ENCODE data around the gene DENND1A.
A peak's percentile ranks its signal among the peaks of the same experiment; 100 is the strongest.
"Not testable (repeated sequence)": the region's sequence is repeated elsewhere in the genome, so short reads cannot be mapped to it uniquely, and the experiment has no call there.

DENND1A gene, protein sequence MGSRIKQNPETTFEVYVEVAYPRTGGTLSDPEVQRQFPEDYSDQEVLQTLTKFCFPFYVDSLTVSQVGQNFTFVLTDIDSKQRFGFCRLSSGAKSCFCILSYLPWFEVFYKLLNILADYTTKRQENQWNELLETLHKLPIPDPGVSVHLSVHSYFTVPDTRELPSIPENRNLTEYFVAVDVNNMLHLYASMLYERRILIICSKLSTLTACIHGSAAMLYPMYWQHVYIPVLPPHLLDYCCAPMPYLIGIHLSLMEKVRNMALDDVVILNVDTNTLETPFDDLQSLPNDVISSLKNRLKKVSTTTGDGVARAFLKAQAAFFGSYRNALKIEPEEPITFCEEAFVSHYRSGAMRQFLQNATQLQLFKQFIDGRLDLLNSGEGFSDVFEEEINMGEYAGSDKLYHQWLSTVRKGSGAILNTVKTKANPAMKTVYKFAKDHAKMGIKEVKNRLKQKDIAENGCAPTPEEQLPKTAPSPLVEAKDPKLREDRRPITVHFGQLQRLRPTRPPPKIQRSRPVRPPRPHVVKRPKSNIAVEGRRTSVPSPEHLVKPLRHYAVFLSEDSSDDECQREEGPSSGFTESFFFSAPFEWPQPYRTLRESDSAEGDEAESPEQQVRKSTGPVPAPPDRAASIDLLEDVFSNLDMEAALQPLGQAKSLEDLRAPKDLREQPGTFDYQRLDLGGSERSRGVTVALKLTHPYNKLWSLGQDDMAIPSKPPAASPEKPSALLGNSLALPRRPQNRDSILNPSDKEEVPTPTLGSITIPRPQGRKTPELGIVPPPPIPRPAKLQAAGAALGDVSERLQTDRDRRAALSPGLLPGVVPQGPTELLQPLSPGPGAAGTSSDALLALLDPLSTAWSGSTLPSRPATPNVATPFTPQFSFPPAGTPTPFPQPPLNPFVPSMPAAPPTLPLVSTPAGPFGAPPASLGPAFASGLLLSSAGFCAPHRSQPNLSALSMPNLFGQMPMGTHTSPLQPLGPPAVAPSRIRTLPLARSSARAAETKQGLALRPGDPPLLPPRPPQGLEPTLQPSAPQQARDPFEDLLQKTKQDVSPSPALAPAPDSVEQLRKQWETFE

DNA sequence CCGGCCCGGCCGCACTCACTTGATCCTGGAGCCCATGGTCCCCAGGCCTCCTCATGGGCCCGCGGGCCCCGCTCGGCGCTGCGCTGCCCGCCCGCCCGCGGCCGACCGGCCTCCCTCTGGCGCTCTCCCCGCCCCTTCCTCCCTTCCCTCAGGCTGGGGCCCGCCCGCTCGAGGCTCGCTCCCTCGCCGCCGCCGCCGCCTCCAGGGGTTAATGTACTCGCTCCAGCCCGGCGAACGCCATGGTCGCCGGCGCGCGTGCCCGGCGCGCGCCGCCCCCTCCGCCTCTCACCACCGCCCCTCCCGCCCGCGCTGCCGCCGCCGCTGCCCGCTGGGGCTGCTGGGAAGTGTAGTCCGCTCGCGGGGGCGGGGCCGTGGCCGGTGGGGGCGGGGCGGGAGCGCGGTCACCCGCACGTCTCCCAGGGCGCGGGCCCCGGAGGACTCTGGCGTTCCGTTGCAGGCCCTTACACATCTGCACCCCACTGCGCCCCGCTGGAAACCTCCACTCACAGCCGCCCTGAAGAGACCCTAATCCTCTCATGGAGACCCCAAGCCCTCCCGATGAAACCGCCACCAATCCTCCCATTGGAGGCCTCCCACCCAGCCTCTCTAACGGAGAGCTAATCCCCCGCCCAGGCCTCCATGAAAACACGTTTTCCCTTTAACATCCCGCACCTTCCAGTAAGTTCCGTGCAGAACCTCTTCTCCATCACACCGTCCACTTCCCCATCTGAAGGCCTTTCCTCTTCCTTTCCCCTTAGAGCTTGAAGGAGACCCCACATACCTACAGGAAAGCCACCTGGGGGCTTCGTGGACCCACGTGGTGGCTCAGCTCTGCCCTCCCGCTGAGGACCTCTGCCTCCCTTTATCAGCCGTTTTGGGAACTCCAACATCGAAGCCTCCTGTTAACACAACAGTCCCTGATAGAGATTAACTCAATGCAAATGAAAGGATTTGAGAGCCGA, at the start of gene DENND1A:
Gene DENND1A, minus strand, starts transcription at position 257 of the 962 bp plus-strand sequence. Its CDS starts 221 bp downstream, at position 36.
- DNase-seq = peak; percentile 83

DNA sequence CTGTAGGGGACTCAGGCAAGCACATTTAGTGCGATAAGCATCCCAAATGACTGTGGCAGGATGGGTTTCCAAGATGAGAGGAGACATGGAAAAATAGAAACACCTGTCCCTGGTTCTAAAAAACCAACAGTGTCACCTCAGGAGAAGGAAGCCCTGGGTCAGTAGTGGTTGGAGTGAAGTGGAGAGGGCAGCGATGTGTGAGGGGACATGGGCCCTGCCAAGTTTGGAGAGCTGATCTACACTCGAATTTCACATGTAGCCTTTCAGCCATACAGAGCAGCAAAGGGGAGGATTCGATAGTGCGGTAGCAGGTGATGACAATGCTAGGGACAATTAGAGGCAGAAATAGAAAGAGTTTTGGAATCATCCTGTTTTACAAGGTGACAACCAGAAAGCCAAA, 49.1 kb upstream of the DENND1A start:
- DNase-seq = no peak

DNA sequence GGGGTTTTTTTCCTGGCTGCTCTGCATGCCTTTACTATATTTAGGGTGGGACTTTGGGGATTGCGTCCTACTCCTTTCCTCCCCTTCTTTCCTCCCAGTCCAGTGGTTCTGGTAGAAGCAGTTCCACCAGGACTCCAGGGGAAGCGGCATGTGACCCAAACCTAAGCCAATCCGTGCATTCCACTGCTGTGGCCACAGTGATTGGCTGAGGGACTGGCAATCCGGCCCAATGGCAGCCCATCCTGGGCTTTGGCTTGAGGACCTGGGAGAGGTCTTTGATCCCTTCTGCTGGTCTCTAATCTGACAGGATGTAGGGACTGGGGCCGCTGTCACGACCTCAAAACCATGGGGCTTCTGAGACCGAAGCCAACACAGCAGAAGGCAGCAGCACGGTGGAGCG, 46.7 kb upstream of the DENND1A start:
- DNase-seq = not testable (repeated sequence)

DNA sequence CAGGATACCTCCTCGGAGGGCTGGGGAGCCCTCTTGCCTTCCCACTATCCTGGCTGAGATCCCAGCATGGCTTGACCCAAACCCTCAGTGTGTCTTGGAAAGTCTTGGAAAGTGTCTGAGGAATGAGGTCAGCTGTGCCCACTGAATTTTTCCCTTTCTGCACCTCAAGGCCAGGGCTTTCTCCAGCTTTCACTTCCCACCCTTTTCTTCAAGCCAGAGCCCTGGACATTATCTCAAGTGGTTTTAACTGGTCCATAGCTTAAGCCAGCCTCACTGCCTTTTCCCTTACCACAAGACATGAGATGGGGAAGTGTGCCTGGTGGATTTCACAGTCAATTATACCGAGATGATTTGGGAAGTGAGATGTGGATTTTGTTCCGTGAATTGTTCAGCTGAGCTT, 45.9 kb upstream of the DENND1A start:
- no peak for DNase-seq

DNA sequence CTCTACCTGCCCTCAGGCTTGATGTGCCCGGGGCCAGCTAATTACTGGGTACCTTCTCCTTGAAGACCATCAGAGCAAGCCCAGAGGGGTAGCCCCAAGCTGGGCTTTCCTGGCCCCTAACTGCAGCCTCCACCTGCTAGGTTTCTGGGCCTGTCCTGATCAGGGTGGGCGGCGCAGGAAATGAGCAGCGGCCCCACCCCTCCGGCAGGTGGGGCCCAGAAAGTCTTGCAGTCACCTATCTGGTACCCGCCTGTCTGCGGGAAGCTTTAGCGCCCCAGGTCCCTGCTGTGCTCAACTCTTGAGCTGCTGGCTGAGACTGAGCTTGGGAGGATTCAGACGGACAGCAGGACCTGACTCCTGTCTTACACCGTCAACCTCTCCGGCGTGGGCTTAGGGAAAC, 44.5 kb upstream of the DENND1A start:
- no peak for DNase-seq

DNA sequence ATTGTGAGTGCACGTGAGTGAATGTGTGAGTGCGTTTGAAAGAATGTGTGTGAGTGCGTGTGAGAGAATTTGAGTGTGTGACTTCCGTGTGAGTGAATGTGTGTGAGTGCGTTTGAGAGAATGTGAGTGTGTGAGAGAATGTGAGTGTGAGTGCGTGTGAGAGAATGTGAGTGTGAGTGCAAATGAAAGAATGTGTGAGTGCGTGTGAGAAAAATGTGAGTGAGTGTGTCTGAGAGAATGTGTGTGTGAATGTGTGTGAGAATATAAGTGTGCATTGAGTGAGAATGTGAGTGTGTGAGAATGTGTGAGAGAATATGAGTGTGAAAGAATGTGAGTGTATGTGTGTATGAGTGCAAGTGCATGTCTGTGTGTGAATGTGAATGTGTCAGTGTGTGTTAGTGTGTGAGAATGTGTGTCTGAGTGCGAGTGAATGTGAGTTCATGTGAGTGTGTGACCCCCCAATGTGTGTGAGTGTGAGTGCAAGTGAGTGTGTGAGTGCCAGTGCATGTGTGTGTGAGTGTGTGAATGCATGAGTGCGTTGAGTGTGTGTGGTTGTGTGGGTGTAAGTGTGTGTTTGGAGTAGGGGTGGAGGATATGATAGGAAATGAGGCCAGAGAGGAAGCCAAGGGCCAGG, 43.8 kb upstream of the DENND1A start:
- DNase-seq = no peak

DNA sequence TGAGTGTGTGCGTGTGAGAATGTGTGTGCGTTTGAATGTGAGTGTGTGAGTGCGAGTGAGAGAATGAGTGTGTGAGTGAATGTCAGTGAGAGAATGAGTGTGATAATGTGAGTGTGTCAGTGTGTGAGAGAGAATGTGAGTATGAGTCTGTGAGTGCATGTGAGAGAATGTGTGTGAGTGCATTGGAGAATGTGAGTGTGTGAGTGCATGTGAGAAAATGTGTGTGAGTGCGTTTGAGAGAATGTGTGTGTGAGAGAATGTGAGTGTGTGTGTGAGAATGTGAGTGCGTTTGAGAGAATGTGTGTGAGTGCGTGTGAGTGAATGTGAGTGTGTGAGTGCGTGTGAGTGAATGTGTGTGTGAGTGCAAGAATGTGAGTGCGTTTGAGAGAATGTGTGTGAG, 42.7 kb upstream of the DENND1A start:
- no peak for DNase-seq

DNA sequence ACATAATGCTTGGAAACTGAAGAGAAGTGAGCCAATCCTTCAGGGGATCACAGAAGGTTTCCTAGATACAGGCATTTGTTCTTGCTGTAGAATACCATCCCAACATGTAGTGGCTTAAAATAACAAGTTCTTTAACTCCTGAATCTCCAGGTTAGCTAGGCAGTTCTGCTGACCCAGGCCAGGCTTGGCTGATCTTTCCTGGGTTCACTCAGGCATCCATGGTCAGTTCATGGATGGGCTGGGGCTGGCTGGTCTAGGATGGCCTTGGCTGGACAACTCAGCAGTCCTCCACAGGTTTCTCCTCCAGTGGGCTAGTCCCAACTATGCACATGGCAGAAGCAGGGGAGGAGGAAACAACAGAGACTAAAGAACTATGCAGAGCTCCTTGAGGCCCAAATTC, 37.4 kb upstream of the DENND1A start:
- no peak for DNase-seq

DNA sequence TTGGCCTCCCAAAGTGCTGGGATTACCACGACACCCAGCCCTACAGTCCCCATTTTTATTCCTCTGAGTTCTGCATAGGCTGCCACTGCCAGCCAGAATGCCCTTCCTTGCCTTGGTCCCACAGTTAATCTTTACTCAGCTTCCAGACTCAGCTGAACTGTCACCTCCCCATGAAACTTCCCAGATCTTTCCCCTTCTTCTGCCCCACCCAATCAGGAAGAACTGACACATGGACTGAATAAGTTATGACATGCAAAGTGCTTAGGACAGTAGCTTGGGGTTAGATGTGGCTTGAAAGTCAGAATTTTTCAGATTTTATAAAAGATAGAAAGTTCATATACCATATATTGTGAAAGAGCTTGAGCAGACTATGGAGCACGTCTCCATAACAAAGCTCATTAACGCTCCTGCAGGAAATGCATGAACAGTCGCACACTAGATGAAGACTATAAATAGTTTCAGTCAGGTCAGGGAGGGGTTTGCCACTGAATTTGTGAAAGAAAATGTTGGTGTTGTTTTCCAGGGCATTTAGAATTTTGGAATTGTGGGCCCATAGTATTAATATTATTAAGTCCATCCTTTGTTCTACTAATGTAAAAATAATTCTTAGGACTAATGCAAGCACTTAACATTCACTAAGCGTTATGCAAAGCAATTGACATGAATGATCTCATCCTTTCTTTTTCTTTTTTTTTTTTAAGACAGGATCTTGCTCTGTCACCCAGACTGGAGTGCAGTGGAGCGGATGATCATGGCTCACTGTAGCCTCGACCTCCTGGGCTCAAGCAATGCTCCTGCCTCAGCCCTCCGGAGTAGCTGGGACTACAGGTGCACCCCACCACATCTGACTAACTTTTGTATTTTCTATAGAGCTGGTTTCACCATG, 36.1 kb upstream of the DENND1A start:
- no peak for DNase-seq

DNA sequence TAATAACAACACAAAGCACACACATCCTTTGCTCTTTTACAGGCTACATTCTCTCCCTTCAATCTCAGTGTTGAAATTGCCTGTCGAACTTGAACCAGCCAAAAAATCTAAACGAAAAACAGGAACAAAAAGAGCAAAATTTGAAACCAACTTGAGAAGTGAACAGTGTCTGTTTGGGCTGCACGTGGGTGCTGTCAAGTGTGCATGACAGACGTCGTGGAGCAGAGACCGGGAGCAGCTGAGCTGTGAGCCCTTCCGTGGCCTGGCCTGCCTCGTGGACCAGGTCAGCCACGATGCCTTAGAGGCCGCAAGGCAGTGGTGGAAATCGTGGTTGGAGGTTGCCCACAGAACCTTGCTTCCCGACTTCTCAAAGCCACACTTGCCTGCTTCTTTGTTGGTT, 34.8 kb upstream of the DENND1A start:
- DNase-seq = no peak

DNA sequence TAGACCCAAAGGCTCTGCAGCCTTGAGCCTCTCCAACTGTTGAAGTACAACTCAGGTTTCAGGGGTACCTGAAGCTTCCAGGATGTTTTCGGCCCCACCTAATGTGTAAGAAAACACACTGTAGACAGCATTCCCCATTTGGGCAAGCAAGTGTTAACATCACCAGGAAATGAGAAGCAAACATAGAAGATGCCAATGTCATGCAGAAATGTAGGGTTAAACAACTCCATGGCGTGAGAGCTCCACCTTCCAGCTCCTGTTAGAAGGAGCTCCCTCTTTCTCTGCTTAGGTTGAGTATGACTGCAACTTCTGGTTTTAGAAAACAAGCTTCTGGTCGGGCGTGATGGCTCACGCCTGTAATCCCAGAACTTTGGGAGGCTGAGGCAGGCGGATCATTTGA, 31.0 kb upstream of the DENND1A start:
- DNase-seq = no peak

DNA sequence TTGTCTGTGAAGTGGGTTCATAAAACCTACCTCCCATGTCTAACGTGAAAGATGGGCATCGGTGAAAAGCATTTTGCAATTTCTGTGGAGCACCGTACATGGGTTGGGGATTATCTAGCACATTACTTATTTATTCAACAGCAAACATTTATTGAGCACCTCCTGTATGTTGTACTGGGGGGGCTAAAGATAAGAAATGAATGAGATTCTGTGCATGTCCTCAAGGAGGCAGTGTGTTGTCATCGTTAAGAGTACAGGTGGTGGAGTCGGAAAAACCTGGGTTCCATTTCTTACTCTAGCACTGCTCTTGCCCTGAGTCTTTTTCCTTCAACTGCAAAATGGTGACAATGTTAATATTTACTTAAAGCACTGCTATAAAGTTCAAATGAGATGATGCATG, 30.4 kb upstream of the DENND1A start:
- DNase-seq = no peak

DNA sequence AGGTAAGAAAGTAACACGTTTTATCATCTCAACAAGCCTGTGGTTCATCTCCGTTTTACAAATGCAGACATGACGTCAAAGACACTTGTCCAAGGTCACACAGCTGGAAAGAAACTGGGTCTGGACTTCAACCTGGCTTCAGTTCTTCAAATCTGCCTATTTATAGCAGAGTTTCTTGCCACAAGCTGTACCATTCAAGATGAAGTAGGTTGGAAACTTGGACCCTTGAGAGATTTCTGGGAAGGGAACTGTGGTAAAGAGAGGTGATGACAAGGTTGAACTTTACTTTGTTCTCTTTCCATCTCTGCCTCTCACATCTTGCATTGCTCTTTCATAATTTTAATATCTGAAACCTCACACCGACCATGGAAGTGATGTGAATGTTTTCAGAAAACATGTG, 29.9 kb upstream of the DENND1A start:
- DNase-seq = no peak

DNA sequence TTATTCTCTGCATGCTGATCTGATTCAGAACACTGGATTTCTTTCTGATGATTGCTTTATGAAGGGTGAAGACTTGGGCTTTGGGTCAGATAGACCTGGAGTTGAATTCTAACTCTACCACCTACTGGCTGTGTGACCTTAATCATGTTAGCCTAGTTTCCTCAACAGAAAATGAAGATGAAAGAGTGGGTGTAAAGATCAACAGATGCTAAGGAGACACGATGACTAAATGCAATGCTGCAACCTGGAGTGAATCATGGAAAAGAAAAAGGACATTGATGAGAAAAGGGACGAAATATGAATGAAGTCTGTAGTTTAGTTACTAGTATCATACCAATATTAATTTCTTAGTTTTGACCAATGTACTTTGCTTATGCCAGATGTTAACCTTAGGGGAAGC, 27.8 kb upstream of the DENND1A start:
- DNase-seq = no peak

DNA sequence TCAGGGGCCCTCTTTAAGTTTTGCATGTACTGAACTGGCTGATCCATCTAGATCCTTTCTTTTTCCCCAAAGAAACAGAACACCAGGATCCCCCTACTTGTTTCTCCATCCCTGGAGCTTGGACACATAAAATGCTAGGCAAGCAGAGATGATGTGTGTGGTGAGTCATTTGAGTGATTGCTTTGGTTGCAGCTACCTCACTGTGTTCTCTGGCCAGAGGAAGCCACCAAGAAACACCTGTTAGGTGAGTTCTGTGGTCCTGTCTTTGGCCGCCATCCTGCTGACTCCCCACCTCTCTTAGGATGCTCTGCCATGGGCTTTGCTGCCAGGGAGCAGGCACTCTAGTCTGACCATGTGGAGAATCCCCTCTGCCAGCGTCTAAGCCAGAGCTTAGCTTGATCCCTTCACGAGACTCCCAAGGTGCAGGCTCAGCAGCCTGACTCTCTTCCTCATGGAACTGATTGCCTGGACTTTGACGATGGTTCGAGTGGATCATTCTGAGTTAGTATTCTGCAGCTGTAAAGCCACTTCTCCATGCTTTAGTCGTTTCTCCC, 27.3 kb upstream of the DENND1A start:
- DNase-seq = no peak

DNA sequence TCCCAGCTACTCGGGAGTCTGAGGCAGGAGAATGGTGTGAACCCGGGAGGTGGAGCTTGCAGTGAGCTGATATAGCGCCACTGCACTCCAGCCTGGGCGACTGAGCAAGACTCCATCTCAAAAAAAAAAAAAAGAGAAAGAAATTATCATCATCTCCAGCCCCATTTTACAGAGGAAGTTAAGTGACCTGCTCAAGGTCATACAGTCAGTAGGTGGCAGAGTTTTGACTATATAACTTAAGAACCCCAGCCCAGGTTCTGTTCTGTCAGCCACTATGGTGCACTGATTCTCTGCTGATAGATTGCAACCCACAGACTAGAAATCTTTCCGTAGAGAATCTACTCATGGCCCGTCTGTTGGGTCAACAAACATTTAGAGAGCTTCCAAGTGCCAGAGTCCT, 25.7 kb upstream of the DENND1A start:
- DNase-seq = no peak

DNA sequence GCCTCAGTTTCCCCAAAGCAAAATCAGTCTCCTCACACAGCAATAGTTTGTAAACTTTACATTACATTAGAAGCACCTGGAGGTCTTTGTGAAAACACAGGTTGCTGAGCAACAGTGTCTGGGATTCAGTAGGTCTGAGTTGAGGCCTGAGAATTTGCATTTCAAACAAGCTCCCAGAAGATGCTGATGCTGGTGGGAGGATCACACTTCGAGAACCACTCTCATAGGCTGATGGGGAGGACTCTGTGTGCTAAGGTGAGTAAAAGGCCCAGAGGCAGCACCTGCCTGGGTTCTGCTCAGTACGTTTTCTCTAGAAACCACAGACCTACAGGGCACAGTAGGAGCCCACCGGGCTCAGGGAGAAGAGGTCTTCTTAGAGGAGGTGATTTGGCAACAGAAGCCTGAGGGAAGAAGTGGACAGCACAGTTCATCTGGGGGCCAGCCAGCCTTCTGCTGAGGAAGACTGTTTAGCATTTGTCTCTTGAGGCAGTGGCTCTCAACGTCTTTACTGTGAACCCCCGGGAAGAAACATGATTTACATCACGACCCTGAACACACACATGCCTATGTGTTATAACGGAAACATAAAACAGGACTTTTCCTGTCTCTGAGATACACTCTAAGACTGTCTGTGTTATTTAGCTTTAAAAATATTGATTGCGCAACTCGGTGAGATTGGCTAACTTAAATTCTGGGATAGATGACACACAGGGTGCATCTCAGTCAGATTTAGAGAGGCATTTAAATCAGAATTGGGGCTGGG, 24.8 kb upstream of the DENND1A start:
- no peak for DNase-seq

DNA sequence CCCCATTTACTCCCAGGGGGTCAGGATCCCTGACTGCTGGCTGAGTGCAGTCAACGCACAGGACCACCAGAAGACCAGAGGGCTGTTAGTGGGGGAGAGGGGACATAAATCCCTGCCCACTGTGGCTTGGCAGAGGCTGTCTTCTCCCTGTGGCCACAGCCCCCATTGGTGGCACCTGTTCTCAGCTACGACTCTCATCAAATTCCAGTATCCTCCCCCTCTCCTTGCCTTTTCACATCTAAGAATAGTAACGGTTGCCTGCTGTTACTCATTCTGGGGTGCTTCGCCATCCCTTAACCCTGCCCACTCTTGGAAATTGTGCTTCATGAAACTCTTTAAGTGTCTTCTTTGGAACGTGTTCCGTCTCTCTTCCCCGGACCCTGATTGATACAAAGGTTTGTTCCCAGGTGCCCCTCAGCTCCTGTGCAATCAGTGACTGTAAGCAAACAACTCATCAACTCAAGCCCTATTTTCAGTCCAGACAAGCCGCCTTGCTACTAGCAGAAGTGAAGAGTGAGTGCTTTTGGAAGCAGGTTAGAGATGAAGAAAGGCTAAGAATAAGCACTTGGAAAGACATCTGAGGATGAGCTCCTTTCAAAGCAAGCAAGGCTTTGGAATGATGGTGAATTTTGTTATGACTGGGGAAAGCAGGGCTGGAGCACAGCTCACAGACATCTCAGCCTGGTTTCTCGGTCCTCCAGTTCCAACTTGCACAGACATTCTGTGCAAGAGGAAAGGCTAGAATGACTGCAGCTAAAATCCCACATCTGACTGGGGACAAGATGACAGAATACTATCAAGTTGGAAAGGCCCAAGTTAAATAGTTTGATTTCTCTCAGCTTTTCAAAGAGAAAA, 22.9 kb upstream of the DENND1A start:
- DNase-seq = no peak

DNA sequence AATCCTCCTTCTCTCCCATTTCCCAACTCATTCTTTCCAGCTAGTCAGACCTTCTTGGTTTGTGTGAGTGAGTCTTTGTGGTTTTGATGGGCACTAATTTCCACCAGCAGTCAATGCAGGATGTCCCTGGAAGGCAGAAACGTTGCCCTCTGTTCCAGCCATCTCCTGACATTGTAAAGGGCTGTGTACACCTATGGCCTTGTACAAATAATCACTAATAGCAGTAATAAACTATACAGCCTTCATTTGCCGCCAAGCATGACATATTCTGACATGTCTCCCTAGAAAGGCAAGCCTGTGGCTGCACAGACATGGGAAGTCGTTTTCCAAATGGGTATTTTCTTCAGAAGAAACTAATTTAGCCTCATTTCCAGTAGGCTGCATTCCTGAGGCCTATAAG, 18.4 kb upstream of the DENND1A start:
- DNase-seq = no peak

Measured in NCI-H1105 treated with DMSO at 0.1 percent for 48 hours (cell line).